HG02973 (cell line): ENCODE data around the gene F2R.
A peak's percentile ranks its signal among the peaks of the same experiment; 100 is the strongest.

Source experiments
- ATAC-seq: cut with Tn5 transposase; IDR thresholded peaks from one replicate; pipeline ENCODE4 v1.9.1; 2021; ENCODE audit warnings: moderate library complexity; ENCODE audit not compliant: unreplicated experiment

The F2R gene

DNA sequence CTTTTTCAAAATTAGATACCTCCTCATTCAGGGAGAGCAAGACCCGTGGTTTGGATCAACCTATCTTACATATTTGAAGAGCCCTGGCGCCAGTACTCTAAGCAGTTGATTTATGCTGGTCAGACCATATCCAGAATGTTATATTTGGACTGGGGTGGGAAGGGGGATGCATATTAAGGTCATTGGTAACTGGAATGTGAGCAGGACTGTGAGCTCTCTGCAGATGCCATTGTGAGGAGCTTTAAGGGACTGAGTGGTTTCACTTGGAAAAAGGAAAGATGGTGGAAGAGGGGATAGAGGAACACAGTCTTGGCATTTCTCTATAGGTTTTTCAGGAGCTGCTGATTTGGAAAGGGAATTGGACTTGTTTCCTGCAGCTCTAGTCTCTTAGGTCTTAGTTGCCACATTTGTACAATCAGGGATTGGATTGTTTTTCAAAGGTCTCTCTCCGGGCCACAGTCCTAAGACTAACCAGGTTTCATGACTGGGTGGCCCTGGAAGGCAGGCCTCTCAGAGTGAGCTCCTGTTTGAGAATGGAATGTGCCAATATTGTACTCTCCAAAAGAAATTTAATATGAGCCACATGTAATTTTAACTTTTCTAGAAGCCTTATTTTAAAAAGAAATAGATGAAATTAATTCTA, 25.8 kb upstream of the F2R start:
- no peak for ATAC-seq

DNA sequence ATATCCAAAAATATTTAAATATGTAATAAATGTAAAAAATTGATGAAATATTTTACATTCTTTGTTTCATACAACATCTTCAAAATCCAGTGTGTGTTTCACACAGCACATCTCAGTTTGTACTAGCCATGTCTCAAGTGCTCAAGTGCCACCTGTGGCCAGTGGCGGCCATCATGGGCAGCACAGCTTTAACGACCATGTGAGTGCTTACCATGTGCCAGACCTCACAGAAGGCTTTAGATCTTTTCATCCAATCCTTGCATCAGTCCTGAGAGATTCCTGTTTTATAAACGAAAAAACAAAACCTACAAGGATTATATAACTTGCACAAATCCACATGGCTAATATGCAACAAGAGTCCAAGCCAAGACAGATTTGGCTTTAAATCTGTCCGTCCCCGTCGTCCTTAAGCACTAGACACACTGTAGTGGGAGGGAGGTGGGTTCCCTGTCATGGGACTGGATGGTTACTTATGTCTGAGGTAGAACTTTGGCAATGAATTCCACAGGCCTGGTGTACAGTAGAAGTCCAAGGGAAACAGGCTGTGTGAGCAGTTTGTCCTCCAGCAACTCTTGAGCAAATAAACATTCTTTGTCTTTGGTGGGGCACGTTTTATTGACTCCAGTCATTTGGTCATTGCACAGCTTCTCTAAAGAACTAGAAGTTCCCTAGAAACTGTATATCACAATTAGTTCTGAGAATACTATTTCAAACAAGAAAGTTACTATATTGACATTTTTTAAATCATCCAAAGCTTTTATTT, 25.0 kb upstream of the F2R start:
- no peak for ATAC-seq

- ATAC-seq: no peak
Observed at GRCh38 chr5:76691467-76692273, 24.3 kb upstream of the F2R start.

DNA sequence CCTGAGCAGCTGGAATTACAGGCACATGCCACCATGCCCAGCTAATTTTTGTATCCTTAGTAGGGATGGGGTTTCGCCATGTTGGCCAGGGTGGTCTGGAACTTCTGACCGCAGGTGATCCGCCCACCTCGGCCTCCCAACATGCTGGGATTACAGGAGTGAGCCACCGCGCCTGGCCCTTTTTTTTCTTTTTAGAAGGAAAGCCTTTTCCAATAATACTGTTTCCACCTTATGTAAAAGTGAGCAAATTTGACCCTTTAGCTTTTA, 23.7 kb upstream of the F2R start:
- ATAC-seq: no peak

DNA sequence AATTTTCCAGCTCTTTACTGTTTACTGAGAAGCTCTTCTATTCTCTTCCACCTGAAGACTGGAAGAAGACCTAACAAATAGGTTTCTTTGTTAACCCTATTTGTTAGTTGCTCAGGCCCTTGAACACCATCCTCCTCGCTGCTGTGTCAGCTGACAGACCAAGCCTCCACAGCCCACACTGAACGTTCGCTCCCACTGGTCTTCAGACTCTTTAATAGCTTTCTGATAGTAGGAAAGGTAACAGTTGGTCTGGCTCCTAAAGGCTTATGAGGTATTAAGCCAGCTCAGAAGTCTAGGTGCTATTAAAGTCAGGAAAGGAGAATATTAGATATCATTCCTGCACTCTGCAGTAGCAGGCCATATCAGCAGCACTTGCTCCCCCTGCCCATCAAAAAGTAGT, 23.3 kb upstream of the F2R start:
- ATAC-seq: no peak

DNA sequence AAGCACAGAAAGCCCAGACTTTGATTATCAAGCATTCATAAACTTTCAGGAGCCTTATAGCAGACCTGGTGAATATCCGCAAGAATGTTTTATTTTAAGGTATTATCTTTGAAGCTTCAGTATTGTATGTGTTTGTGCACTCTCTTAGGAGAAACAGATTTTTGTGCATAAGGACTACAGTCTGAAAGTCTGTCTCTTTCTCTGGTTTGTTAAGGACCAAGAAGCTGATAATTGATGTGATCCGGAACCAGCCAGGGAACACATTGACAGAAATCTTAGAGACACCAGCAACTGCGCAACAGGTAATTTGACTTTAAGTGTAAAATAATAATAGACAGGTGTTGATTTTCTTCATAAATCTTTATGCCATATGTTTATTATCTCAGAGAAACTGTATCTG, 22.8 kb upstream of the F2R start:
- no peak for ATAC-seq

DNA sequence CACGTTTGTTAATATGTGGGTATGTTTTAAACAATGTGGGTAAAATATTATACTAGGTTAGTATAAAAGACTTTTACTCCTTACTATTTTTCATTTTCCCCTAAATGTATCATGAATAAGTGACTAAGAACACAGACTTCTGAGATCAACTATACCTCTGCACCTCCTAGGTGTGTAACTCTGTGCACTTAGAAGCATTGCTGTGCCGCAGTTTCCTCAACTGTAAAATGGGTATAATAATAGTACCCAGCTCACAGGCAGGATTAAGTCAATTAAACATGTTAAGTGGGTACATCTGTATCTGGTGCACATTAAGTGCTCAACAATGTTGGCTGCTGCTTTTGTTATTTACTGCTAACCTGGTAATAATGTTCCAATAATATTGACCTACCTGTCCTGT, 21.6 kb upstream of the F2R start:
- no peak for ATAC-seq

- no peak for ATAC-seq
Observed at GRCh38 chr5:76695346-76695745, 20.6 kb upstream of the F2R start.

DNA sequence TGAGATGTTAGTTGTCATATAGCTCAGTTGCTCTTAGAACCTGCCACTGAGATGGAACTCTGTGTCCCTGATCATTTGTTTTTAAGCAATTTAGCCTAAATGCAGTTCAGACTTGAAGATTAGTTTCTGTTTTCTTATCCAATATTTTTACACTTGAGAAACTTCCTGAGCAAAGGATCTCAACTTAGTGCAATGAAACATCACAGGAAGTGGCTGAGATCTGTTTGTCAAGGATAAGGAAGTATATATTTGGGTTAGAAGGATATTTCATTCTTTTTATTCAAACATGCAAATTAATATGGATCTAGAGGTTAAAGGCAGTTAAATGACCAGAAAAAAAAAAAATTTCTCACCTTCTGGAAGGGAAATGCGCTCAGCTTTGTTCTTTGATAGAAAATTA, 19.7 kb upstream of the F2R start:
- no peak for ATAC-seq

DNA sequence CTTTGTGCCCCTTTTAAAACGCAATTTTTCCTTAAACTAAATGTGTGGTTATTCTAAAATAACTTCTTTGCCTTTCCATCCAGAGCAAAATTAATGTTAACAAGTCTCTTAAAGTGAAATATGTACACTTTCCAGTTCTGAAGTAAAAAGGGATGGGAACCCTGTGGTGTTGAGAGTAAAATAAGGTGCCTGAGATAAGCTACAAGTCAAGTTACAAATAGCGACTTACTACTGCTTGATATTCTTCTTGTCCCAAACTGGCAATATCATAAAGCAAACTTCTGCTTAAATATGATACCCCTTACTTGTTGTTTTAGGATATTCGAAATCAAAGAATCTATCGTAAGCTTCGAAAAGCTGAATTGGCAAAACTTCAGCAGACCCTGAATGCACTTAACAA, 18.3 kb upstream of the F2R start:
- ATAC-seq: no peak

DNA sequence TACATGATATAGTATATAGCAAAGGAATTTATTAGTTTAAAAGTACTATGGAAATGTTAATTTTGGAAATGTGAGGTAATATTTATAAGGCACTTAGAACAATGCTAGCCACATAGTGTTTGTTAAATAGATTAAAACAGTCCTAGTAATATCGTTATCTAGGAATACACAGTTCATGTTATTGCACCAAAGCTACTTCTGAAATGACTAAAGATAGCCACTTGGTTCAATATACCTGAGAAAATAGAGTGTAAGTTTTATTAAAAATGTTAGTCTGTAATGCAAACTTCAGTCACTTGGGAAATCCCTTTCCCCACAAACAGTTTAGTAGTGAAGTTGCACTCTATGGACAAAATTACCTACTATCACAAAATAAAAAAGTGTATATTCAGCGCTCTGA, 15.4 kb upstream of the F2R start:
- no peak for ATAC-seq

DNA sequence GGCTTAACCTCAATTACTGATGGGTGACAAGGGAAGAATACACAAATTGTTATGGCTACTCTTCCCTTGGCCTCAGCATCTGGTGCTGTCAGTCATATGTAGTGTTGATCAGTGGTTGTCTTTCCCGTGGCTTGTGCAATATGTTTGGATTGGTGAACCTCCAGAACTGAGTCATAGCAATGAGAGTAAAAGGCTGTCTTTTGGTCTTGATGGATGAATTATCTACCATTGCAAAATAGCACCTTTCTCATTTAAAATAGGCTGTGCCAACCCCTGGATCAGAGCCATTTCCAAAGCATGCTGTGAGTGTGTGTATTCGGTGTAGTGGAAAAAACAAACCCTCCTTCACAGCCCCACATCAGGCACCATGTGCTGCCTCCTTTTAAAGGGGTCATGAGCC, 14.6 kb upstream of the F2R start:
- ATAC-seq: no peak

- ATAC-seq: no peak
Observed at GRCh38 chr5:76703707-76704106, 12.2 kb upstream of the F2R start.

DNA sequence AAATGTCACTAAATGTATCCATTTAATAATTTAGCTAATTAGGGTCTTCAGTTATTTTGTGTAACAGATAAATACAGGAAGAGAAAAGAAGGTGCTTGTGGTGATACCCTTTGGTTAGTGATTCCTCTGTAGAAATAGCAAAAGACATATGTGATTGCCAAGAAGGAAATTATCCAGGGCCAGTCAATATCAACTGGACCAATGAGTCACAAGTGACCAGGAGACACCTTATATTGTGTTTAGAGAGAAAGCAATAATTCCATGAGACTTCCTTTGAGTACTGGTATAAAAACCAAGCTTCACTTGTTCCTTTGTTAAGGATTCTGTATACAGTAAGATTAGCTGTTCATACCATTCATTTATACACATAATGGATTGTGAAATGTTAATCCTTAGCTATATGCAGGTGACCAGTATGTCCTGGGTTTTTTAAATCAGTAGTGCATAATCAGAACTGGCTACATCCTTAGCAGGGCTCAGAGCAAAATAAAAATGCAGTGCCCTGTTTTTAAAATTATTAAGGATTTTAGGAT, 11.7 kb upstream of the F2R start:
- ATAC-seq: no peak

GRCh38 chr5:76705574-76705973, 10.4 kb upstream of the F2R start:
- ATAC-seq: no peak

DNA sequence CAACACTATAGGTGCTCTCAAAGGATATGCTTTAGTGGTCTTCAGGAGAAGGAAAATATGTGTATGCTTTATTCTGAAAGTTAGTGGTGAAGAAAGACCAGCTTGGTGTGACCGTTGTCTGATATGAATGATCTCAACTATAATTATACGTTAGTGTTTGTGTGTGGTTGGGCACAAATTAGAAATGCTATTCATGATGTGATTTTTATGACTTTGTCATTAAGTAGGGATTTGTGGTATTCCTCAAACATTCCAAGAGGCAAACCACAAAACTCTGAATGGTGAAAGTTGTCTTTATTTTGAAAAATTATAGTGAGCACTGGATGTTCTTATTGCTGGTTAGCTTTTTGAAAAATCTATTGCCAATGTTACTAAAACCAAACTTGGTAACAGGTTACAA, 6.2 kb upstream of the F2R start:
- ATAC-seq: no peak

- ATAC-seq: peak; percentile 48
Observed at GRCh38 chr5:76710991-76711390, 4.9 kb upstream of the F2R start.

GRCh38 chr5:76714751-76715485, 1.0 kb upstream of the F2R start:
- ATAC-seq: no peak

DNA sequence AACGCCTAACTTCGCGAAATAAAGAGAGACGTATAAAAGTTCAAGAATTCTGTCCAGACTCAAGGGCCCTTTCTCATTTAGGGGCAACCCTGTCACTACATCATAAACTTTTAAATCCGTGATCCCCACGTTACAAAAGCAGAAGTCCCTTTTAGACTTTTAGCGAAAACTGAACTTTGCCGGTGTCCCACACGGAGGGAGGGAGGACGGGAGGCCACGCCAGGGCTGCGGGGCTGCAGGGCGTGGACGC, 515 bp upstream of the F2R start:
- ATAC-seq: no peak

DNA sequence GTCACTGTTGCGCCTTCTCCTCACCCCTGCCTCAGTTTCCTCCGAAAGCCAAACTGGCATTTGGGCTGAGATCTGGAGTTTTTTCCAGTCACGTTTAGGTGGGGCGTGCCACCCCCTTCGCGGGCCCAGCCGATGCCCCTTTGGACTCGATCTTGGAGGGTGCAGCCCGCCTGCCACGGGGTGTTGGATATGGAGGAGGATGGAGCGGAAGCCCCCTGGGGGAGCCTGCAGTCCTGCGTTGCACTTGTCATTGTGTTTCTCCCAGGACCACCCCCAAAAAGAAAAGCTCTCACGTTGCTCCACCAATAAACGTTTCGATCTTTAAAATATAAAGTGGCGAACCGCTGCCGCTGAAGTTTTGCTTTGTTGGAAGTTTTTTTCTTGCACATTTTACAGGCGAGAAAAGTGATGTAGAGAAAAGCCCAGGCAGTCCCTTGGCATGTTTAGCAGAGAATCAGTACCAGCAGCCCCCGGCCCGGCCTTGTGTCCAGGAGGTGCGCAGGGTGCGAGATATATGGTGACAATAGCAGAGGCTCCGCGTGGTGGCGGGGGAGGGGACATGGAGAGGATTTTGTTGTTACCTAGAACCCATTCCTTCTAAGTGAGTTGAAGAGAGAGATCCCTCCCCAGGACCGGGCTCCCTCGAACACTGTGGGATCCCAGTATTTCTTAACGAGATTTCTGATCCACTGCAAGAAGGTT, 681 bp downstream of the F2R start:
- no peak for ATAC-seq
